Gastroesophageal sphincter (tissue), 4 donors: Measurements from ENCODE around the gene JARID2. TPM values are rescaled to one million over a fixed set of nuclear protein-coding genes. Genes with fewer than 3 reads are reported as not detected.
"Not testable (repeated sequence)": the region's sequence is repeated elsewhere in the genome, so short reads cannot be mapped to it uniquely, and the experiment has no call there.

Experiments used
- ATAC-seq: fragments of 150-250 bp; one replicate; pipeline ENCODE4 v1.9.1; 2016; ENCODE audit warnings: mild to moderate bottlenecking, moderate library complexity
- H3K27ac ChIP-seq, 4 donors: fragments of 200-600 bp; sonication (generic) in 3 of 4; 1 replicate in 3 of 4; 2 replicates in 1 of 4; pipeline ENCODE4 v1.5.1; 2016 to 2019
- H3K27me3 ChIP-seq: fragments of 200-600 bp; sonication (generic); one replicate; pipeline ENCODE4 v1.5.1; 2019
- H3K36me3 ChIP-seq, 2 donors: fragments of 200-600 bp; sonication (generic); one replicate each; pipeline ENCODE4 v1.5.1; 2019; ENCODE audit warnings: control low read depth in 1 of 2
- H3K4me1 ChIP-seq, 3 donors: fragments of 200-600 bp; sonication (generic); 1 replicate in 2 of 3; 2 replicates in 1 of 3; pipeline ENCODE4 v1.5.1; 2016 to 2019; ENCODE audit warnings: control low read depth in 2 of 3
- H3K4me3 ChIP-seq, 2 donors: fragments of 200-600 bp; sonication (generic); one replicate each; pipeline ENCODE4 v1.5.1; 2019; ENCODE audit warnings: mild to moderate bottlenecking in 1 of 2, moderate library complexity in 1 of 2
- H3K9me3 ChIP-seq, 3 donors: fragments of 200-600 bp; sonication (generic); one replicate each; pipeline ENCODE4 v1.5.1; 2017 to 2019; ENCODE audit warnings: control low read depth in 2 of 3
- EP300 ChIP-seq: sonication (generic); formaldehyde crosslinking; IDR thresholded peaks from one replicate; pipeline ENCODE4 v1.6.1; 2017; ENCODE audit warnings: antibody characterized with exemption, mild to moderate bottlenecking
- POLR2A ChIP-seq, 2 donors: fragments of 450-650 bp; IDR thresholded peaks; one replicate each; pipeline ENCODE4 v1.6.1; 2017; ENCODE audit warnings: antibody characterized with exemption in 2 of 2, mild to moderate bottlenecking in 2 of 2, moderate library complexity in 1 of 2
- POLR2AphosphoS5 ChIP-seq: sonication (generic); formaldehyde crosslinking; IDR thresholded peaks from one replicate; pipeline ENCODE4 v1.6.1; 2017; ENCODE audit warnings: antibody characterized with exemption
- WGBS, 2 donors: methylation state at CpG; one replicate each; pipeline ENCODE4 v1.1.5; 2018; ENCODE audit warnings: low coverage in 1 of 2; 5-methylcytosine and 5-hydroxymethylcytosine counted together
- total RNA-seq, 4 donors: library from RNA; depleted of rRNA; stranded (reverse); fragments of >200 nt; gene quantifications; one replicate each; pipeline ENCODE4 v1.1.0, GENCODE V29; 2016
- TF ChIP-seq, protein P1 (sequence below), 4 experiments: fragments of 200-600 bp in 2 of 4; fragments of 450-650 bp in 2 of 4; sonication (generic) in 1 of 4; IDR thresholded peaks; one replicate each; pipeline ENCODE4 v1.5.1; 2017 to 2019; ENCODE audit warnings: antibody characterized with exemption in 4 of 4, mild to moderate bottlenecking in 2 of 4, moderate library complexity in 2 of 4

JARID2 gene
- total RNA-seq, 4 donors from 2014 or later = 6.8 to 12.3 (median 8.5) TPM

DNA sequence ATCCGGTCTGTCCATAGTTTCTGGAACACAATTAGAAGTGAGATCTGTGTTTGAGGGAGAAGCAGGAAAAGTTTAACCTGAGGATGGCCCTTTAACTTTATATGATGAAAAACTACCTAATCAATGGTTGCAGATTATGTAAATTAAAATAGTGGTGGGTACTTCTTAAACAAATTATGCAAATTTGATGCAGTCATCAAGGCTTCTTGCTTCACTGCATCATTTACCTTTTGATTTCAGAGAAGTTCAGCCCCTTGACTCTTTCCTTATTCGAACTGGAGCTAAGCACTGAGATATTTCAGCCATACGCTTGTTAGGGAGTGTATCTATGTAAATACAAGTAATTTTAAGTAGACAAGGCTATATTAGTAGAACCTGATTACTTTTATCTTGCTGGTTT lies 73.8 kb downstream of the JARID2 start:
- TF ChIP-seq, protein P1, sequence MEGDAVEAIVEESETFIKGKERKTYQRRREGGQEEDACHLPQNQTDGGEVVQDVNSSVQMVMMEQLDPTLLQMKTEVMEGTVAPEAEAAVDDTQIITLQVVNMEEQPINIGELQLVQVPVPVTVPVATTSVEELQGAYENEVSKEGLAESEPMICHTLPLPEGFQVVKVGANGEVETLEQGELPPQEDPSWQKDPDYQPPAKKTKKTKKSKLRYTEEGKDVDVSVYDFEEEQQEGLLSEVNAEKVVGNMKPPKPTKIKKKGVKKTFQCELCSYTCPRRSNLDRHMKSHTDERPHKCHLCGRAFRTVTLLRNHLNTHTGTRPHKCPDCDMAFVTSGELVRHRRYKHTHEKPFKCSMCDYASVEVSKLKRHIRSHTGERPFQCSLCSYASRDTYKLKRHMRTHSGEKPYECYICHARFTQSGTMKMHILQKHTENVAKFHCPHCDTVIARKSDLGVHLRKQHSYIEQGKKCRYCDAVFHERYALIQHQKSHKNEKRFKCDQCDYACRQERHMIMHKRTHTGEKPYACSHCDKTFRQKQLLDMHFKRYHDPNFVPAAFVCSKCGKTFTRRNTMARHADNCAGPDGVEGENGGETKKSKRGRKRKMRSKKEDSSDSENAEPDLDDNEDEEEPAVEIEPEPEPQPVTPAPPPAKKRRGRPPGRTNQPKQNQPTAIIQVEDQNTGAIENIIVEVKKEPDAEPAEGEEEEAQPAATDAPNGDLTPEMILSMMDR (IDR thresholded peaks at IDR 0.05) = no peak
- TF ChIP-seq POLR2AphosphoS5 = no peak
- TF ChIP-seq EP300 = no peak
- no peak for TF ChIP-seq POLR2A (IDR thresholded peaks at IDR 0.05)
- H3K36me3 ChIP-seq = no peaks in the 10 kb centered on the region
- peaks cover 0 to 44% (median 10%) of the 10 kb centered on the region in 3 donors for H3K4me1 ChIP-seq
- no peaks in the 10 kb centered on the region for H3K27me3 ChIP-seq
- H3K4me3 ChIP-seq = no peak overlapping the region
- 90 to 92% methylated on average over 2 of the region's 3 CpGs for WGBS, 2 donors
- H3K9me3 ChIP-seq = no peaks in the 10 kb centered on the region
- no peak overlapping the region for H3K27ac ChIP-seq
- ATAC-seq = no peak

DNA sequence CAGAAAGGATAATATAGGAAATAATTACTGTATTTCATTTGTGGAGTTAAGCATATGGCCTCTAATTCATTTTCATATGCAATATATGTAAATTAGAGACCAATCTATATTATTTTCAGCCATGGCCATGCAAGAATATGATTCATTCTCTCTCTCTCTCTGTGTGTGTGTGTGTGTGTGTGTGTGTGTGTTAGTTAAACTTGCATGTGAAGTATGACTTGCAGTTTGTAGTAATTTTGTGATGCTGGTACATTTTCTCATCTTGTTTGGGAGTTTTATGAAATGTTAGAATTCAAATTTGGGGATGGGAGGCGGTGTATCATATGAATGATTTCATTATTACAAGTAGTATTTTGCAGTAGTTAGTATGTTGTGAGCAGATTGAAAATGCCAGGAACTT lies 74.8 kb downstream of the JARID2 start:
- no peaks in the 10 kb centered on the region for H3K27me3 ChIP-seq
- no peak overlapping the region for H3K27ac ChIP-seq
- H3K4me3 ChIP-seq = no peak overlapping the region
- H3K9me3 ChIP-seq = no peaks in the 10 kb centered on the region
- peaks cover 0 to 44% (median 10%) of the 10 kb centered on the region in 3 donors for H3K4me1 ChIP-seq
- no peak for ATAC-seq
- H3K36me3 ChIP-seq = no peaks in the 10 kb centered on the region
- TF ChIP-seq, protein P1 (IDR thresholded peaks at IDR 0.05) = no peak
- no peak for TF ChIP-seq POLR2A (IDR thresholded peaks at IDR 0.05)
- no peak for TF ChIP-seq POLR2AphosphoS5
- no peak for TF ChIP-seq EP300
- 67 to 92% methylated on average over 1 of the region's 1 CpG for WGBS, 2 donors

DNA sequence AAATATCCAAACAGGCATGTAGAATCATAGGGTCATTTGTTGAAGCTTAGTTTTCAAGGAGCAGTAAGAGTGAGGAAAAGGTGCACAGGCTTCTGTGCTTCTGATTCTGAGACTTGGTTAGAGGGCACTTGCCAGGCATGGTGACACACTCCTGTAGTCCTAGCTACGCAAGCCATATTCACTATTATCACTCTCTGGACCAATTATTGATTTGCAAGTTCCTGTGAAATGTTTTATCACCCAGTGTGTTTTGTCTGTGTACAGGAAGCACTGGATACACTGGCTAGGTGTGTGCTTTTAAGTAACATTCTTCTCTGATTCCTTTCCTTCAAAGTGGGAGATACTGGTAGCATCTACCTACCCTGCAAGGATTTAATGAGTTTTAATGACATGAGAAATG lies 76.3 kb downstream of the JARID2 start:
- Histone ChIP-seq H3K9me3 (no peaks in the 10 kb centered on the region), H3K4me3 (no peak overlapping the region), H3K4me1 (peaks cover 0 to 44% (median 10%) of the 10 kb centered on the region in 3 donors), H3K36me3 (no peaks in the 10 kb centered on the region), H3K27ac (no peak overlapping the region), H3K27me3 (no peaks in the 10 kb centered on the region)
- ATAC-seq = no peak
- 90 to 93% methylated on average over 1 of the region's 1 CpG for WGBS, 2 donors
- TF ChIP-seq POLR2A (IDR thresholded peaks at IDR 0.05) (no peak), POLR2AphosphoS5 (no peak), EP300 (no peak)
- TF ChIP-seq, protein P1 (IDR thresholded peaks at IDR 0.05) = no peak

DNA sequence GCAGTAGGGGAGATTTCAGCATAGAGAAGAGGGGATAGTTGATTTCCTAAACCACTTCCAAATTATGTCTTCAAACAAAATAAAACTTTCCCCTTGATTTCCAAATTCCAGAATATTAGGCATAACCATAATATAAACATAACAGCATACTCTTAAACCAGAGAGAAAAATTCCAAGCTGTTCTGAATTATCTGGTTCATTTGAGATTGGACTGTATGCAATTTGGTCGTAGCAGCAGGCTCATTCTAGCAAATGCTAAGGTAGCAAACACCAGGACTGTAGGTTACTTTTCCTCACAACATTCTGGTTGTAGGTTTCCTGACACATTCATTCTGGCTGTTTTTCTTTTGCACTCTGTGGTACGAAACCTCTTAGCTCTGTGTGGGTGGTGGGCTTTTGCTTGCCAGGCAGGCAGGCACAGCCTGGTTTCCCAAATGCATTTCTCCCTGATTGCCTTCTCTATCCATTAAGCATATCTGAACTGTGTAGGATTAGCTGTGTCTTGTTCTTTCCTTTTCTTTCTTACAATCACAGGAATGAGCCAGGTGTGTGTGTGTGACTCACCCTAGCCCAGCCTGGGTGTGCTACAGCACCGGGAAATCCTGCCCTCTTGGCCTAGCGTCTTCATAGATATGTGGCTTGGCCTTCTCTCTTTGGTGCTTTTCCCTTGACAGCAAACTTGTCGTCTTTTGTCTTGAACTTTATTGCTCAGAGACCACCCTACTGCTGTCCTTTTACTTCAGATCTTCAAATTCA lies 77.1 kb downstream of the JARID2 start:
- ATAC-seq = no peak

DNA sequence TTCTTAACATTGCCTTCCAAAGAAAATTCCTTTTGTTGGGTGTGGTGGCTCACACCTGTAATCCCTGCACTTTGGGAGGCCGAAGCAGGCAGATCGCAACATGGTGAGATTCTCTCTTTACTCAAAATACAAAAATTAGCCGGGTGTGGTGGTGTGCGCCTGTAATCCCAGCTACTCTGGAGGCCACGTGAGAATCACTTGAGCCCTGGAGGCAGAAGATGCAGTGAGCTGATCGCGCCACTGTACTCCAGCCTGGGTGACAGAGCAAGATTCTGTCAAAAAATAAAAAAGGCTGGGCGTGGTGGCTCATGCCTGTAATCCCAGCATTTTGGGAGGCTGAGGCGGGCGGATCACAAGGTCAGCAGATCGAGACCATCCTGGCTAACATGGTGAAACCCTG lies 77.7 kb downstream of the JARID2 start:
- H3K27me3 ChIP-seq, H3K36me3 ChIP-seq, ATAC-seq, H3K9me3 ChIP-seq, H3K27ac ChIP-seq, H3K4me3 ChIP-seq: not testable (repeated sequence)
- peaks cover 0 to 39% (median 2%) of the 10 kb centered on the region in 3 donors for H3K4me1 ChIP-seq
- WGBS, 2 donors = 91% methylated on average over 9 of the region's 11 CpGs; no CpG with 5 or more reads in 1 of the 2 donors

More for the DNA sequence above, 77.1 kb downstream of the JARID2 start:
- Histone ChIP-seq H3K9me3 (no peaks in the 10 kb centered on the region), H3K27me3 (no peaks in the 10 kb centered on the region), H3K36me3 (no peaks in the 10 kb centered on the region), H3K4me1 (peaks cover 0 to 43% (median 8%) of the 10 kb centered on the region in 3 donors), H3K27ac (no peak overlapping the region), H3K4me3 (no peak overlapping the region)
- WGBS, 2 donors = 66 to 78% methylated on average over 2 to 5 of the region's 5 CpGs
- no peak for TF ChIP-seq POLR2A (IDR thresholded peaks at IDR 0.05)
- TF ChIP-seq POLR2AphosphoS5 = no peak
- TF ChIP-seq EP300 = no peak
- TF ChIP-seq, protein P1 (IDR thresholded peaks at IDR 0.05) = no peak
